GM08714 (cell line): Measurements from ENCODE around the gene SNX32.
A peak's percentile ranks its signal among the peaks of the same experiment; 100 is the strongest.

Experiments
- H3K4me3 ChIP-seq: fragments of 200-500 bp; sonication (Bioruptor generic); 2 replicates; pipeline ENCODE4 v1.5.1; 2014; ENCODE audit warnings: mild to moderate bottlenecking, low read length, inconsistent platforms
- ZNF274 ChIP-seq: IDR thresholded peaks from 2 replicates; pipeline ENCODE4 v1.6.1; 2012; ENCODE audit warnings: mild to moderate bottlenecking, low read depth, low read length

The SNX32 gene

DNA sequence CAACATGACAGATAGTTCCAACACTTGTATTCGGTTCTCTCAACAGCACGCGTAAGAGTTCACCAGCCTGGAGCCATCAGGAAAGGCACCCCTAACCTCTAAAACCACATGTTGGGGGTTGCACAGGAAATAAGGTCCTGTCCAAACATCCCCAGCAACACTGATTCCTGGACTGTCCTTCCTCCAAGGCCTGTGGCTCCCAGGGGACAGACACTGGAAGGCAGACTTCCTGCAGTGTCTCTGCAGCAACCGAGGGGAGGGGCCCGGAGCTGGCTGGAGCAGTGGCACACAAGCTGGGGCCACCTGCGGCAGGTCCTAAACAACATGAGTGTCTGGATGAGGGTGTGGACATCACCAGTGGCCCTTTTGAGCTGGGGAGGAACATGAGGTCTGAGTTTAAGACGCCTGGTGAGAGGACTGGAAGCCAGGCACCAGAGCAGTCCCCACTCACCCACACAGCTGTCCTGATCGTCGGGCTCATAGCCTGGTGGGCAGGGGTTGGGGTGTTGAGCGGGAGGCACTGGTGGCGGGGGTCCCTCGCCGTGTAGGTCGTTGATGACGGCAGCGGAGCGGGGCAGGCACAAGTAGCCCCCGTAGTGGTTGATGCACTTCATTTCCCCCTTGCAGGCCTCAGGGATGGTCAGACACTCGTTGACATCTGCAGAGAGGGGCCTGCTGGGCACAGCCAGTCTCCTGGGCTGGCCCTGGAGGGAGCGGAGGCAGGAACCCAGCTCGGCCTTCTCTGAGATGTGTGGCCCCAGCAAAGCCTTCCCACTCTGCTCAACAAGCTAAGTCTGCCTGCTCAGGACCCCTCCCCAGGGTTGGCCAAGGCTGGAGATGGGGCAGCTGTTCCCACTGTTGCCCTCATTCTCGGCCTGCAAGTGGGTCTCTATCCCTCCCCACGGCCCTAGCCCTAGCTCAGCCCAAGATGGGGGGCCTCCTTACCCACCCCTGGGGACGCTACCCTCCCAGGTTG, 37.2 kb downstream of the SNX32 start:
- H3K4me3 ChIP-seq = no peak overlapping the region
- TF ChIP-seq ZNF274 = no peak

- no peak overlapping the region for H3K4me3 ChIP-seq
- no peak for TF ChIP-seq ZNF274
Observed at GRCh38 chr11:65871811-65872548, 38.2 kb downstream of the SNX32 start.

DNA sequence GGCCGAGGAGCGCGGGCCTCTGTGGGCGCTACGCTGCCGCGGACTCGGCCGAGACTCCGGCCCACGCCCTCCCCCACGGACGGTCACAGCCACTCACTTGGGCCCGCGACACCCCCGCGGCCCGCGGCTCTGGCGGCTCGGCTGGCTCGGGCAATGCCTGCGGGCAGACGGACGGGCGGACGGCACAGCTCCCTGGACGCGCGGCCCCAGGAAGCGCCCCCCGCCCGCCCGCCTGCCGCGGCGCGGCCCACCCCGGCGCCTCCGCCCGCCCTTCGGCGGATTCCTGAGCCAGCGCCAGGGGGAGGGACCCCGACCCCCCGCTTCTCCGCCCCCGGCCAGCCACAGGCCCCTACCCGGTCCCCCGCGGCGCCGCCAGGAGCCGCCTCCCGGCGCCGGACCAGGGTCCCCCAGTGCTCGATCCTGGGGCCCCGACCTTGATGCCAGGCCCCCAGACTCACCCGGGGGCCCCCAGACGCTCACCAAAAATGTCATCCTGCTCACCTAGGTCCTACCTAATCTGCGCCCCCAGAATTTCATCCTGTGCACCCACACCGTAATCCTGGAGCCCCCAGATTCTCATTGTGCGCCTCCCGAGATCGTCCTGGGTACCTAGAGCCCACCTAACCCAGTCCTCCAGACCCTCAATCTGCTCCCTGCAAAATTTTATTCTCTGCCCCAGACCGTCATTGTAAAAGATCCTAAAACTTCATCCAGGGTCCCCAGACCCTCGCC, 39.0 kb downstream of the SNX32 start, which contains the start of gene EFEMP2:
EFEMP2 (minus strand) TSS at position 215 of the 732 bp plus-strand sequence. CDS start 446 bp downstream, outside the sequence.
- TF ChIP-seq ZNF274 = no peak
- H3K4me3 ChIP-seq = peak within 1 kb of the TSS; percentile 39; the same call in 1 of the 2 replicates

GRCh38 chr11:65873318-65874156, 39.8 kb downstream of the SNX32 start:
- H3K4me3 ChIP-seq = peak overlapping the region; percentile 39; the same call in 1 of the 2 replicates

DNA sequence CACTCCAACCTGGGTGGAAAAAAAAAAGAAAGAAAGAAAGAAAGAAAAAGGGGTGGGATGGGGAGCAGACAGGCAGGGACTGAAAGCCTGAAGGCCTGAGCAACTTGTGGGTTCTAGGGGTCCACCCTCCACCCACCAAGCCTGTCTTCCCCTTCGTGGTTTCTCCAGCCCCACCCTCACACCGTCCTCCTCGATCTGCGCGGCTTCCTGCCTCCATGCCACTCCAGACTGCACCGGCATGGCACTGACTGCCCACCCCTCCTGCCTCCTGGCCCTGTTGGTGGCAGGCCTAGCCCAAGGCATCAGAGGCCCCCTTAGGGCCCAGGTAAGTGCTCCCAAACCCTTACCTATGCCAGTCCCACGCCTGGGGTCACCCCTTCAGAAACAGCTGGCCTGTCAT, 45.9 kb downstream of the SNX32 start, which contains the start of gene CTSW:
CTSW (plus strand) TSS at position 221 of the 400 bp plus-strand sequence; CDS start at position 239, 18 bp downstream.
- H3K4me3 ChIP-seq = no peak within 1 kb of the TSS
- no peak for TF ChIP-seq ZNF274

More at GRCh38 chr11:65873318-65874156, 39.8 kb downstream of the SNX32 start:
- TF ChIP-seq ZNF274 = no peak

- TF ChIP-seq ZNF274 = no peak
- no peak overlapping the region for H3K4me3 ChIP-seq
Observed at GRCh38 chr11:65880027-65880426, 46.3 kb downstream of the SNX32 start.

DNA sequence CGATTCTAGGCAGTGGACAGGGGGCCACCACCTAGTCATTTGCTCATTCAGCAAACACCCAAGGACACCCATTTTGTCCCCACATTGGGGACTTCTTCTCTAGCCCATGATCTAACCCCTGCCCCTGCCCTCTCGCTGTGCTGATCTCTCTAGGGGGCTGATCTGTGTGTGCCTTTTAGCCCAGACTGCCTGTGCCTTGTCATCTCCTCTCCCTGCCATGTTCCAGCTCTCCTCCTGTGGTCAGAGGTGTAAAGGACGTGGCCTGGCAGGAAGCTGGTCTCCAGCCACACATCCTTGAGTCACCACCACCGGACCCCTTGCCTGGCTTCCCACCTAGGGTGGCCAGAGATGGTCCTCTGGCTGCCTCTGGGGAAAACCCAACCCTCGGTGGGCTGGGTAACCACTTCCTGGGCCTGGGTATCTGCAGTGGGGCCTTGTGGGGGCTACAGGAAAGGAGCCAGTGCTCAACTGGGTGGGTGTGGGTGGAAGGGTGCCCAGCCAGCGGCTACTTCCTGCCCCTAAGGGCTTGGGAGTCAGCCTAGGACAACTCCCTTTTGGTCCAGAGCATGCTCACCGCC, 47.2 kb downstream of the SNX32 start:
- no peak overlapping the region for H3K4me3 ChIP-seq
- TF ChIP-seq ZNF274 = no peak

DNA sequence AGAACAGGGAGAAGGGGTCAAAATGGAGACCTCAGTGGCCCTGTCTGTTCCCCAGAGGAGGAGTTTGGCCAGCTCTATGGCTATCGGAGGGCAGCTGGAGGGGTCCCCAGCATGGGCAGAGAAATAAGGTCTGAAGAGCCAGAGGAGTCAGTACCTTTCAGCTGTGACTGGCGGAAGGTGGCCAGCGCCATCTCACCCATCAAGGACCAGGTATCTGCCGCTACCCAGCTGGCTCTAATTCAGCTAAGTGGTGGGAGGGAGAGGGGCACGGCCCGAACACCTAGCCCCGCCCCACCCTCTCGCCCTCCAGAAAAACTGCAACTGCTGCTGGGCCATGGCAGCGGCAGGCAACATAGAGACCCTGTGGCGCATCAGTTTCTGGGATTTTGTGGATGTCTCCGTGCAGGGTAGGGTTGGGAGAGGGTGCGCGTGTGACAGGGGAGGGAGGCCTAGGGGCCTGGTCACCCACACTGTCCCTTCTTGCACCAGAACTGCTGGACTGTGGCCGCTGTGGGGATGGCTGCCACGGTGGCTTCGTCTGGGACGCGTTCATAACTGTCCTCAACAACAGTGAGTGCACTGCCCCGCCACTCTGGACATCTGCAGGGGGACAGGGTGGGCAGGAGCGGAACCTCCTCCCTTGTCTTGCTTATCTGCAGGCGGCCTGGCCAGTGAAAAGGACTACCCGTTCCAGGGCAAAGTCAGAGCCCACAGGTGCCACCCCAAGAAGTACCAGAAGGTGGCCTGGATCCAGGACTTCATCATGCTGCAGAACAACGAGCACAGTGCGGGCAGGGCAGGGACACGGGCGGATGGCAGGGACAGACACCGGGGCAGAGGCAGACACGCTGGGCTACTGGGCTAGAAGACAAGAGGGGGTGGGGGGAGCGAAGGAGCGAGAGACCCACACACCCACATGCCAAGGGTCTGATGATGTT, 48.6 kb downstream of the SNX32 start:
- TF ChIP-seq ZNF274 = no peak
- H3K4me3 ChIP-seq = no peak overlapping the region

- TF ChIP-seq ZNF274 = no peak
Observed at GRCh38 chr11:65883058-65883761, 49.4 kb downstream of the SNX32 start.

GRCh38 chr11:65883786-65884715, 50.3 kb downstream of the SNX32 start:
- no peak overlapping the region for H3K4me3 ChIP-seq
- no peak for TF ChIP-seq ZNF274

More at GRCh38 chr11:65883058-65883761, 49.4 kb downstream of the SNX32 start:
- H3K4me3 ChIP-seq = no peak overlapping the region
